Esophagus muscularis mucosa (tissue), 4 donors: ENCODE data around the gene WWC1. TPM values are rescaled to one million over a fixed set of nuclear protein-coding genes. Genes with fewer than 3 reads are reported as not detected.
"Not testable (repeated sequence)": the region's sequence is repeated elsewhere in the genome, so short reads cannot be mapped to it uniquely, and the experiment has no call there.

ENCODE experiments used
- DNase-seq: peaks from one replicate; pipeline ENCODE4 v3.0.0-alpha.2; 2017; ENCODE audit errors: extremely low spot score
- H3K27ac ChIP-seq, 4 donors: fragments of 200-600 bp; sonication (generic); replicated peaks in 1 of 4; 1 replicate in 3 of 4; 2 replicates in 1 of 4; pipeline ENCODE4 v1.5.1; 2016 to 2019; ENCODE audit warnings: mild to moderate bottlenecking in 1 of 4
- H3K27me3 ChIP-seq, 4 donors: fragments of 200-600 bp; sonication (generic); one replicate each; pipeline versions ENCODE4 v1.5.1 to v1.6.0; 2016 to 2019
- H3K36me3 ChIP-seq, 4 donors: fragments of 200-600 bp; sonication (generic); one replicate each; pipeline ENCODE4 v1.5.1; 2016 to 2019
- H3K4me1 ChIP-seq, 4 donors: fragments of 200-600 bp; sonication (generic); one replicate each; pipeline ENCODE4 v1.5.1; 2016 to 2019
- H3K4me3 ChIP-seq, 4 donors: fragments of 200-600 bp; sonication (generic); 1 replicate in 2 of 4; 2 replicates in 2 of 4; pipeline ENCODE4 v1.5.1; 2016 to 2019; ENCODE audit warnings: mild to moderate bottlenecking in 4 of 4, moderate library complexity in 1 of 4
- H3K9me3 ChIP-seq, 4 donors: fragments of 200-600 bp; sonication (generic); 1 replicate in 3 of 4; 2 replicates in 1 of 4; pipeline ENCODE4 v1.5.1; 2016 to 2019
- EP300 ChIP-seq: sonication (generic); formaldehyde crosslinking; IDR thresholded peaks from one replicate; pipeline ENCODE4 v1.6.1; 2017; ENCODE audit warnings: antibody characterized with exemption
- POLR2A ChIP-seq: fragments of 450-650 bp; IDR thresholded peaks from one replicate; pipeline ENCODE4 v1.6.1; 2017; ENCODE audit warnings: antibody characterized with exemption, moderate library complexity, mild to moderate bottlenecking, low read depth
- POLR2AphosphoS5 ChIP-seq, 2 donors: sonication (generic); formaldehyde crosslinking; IDR thresholded peaks; one replicate each; pipeline ENCODE4 v1.6.1; 2017; ENCODE audit warnings: antibody characterized with exemption in 2 of 2
- WGBS: methylation state at CpG from one replicate; pipeline ENCODE4 v1.1.5; 2018; 5-methylcytosine and 5-hydroxymethylcytosine counted together
- intact Hi-C: fragments of 100-400 bp; cut with DNase I; formaldehyde crosslinking; loops from one replicate; pipeline ENCODE4 v1.15.1; 2023
- total RNA-seq, 4 donors: library from RNA; depleted of rRNA; stranded (reverse); fragments of >200 nt; gene quantifications; one replicate each; pipeline versions ENCODE4 v1.1.0 to v1.2.1, GENCODE V29; 2016
- TF ChIP-seq, protein P1 (sequence below), 3 experiments: fragments of 200-600 bp in 2 of 3; fragments of 450-650 bp in 1 of 3; sonication (generic) in 2 of 3; IDR thresholded peaks; one replicate each; pipeline ENCODE4 v1.5.1; 2017 to 2019; ENCODE audit warnings: antibody characterized with exemption in 3 of 3, mild to moderate bottlenecking in 2 of 3, moderate library complexity in 1 of 3

Gene WWC1
- total RNA-seq, 4 donors from 2014 or later, result 2.1 to 6.2 (median 3.2) TPM

DNA sequence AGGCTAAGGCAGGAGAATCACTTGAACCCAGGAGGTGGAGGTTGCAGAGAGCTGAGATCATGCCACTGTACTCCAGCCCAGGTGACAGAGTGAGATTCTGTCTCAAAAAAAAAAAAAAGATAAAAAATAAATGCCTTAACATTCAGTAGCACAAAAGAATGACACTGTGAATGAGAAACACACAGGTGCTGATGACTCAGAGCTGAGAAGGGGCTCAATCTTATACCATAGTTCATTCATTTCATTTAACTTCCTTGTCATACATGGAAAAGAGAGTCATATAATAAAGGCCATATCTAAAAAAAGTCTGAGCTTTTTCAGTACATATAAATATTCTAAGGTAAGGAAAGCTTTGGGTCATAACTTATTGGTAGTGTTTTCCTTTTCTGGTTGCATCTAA, 40.6 kb downstream of the WWC1 start:
- Histone ChIP-seq H3K27ac (no peak overlapping the region), H3K36me3 (no peaks in the 10 kb centered on the region), H3K4me3 (no peak overlapping the region), H3K9me3 (no peaks in the 10 kb centered on the region), H3K27me3 (no peaks in the 10 kb centered on the region), H3K4me1 (peaks cover 0 to 30% (median 20%) of the 10 kb centered on the region in 4 donors)
- no peak for TF ChIP-seq POLR2AphosphoS5 (IDR thresholded peaks at IDR 0.05)
- TF ChIP-seq EP300, result no peak
- TF ChIP-seq, protein P1, sequence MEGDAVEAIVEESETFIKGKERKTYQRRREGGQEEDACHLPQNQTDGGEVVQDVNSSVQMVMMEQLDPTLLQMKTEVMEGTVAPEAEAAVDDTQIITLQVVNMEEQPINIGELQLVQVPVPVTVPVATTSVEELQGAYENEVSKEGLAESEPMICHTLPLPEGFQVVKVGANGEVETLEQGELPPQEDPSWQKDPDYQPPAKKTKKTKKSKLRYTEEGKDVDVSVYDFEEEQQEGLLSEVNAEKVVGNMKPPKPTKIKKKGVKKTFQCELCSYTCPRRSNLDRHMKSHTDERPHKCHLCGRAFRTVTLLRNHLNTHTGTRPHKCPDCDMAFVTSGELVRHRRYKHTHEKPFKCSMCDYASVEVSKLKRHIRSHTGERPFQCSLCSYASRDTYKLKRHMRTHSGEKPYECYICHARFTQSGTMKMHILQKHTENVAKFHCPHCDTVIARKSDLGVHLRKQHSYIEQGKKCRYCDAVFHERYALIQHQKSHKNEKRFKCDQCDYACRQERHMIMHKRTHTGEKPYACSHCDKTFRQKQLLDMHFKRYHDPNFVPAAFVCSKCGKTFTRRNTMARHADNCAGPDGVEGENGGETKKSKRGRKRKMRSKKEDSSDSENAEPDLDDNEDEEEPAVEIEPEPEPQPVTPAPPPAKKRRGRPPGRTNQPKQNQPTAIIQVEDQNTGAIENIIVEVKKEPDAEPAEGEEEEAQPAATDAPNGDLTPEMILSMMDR (IDR thresholded peaks at IDR 0.05), result no peak
- TF ChIP-seq POLR2A, result no peak
- no peak for DNase-seq
- intact Hi-C loops, result no loop called here

GRCh38 chr5:168334280-168334679, 42.8 kb downstream of the WWC1 start:
- 46% methylated on average over 3 of the region's 3 CpGs for WGBS
- Histone ChIP-seq H3K27ac (peak overlapping the region in 1 of 4 donors; percentile 34), H3K9me3 (no peaks in the 10 kb centered on the region), H3K27me3 (no peaks in the 10 kb centered on the region), H3K4me1 (peaks cover 0 to 21% (median 14%) of the 10 kb centered on the region in 4 donors), H3K36me3 (no peaks in the 10 kb centered on the region), H3K4me3 (no peak overlapping the region)
- TF ChIP-seq POLR2A (no peak), POLR2AphosphoS5 (IDR thresholded peaks at IDR 0.05) (no peak), EP300 (no peak)
- TF ChIP-seq, protein P1 (IDR thresholded peaks at IDR 0.05), result no peak
- intact Hi-C loops, result no loop called here
- DNase-seq, result no peak

DNA sequence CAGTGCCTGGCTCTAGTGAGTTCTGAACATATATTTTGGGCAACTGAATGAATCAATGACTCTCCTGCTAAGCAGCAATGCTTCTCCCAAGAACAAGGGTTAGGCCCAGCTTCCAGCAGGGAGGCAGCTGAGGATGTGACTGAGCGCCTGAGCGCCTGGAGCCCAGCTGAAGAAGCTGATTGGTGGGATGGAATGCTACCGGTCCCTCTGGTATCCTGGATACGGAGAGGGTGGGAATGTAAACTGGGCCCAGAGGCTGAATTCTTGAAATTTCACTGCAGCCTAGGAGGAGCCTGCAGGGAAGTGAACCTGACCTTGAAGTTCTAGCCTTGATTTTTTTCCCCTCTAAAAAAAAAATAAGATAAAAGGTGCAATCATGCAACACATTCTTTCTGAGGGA, 43.2 kb downstream of the WWC1 start:
- no peaks in the 10 kb centered on the region for H3K9me3 ChIP-seq
- H3K27ac ChIP-seq, result peak overlapping the region in 2 of 4 donors; percentile 3 to 34
- no peak overlapping the region for H3K4me3 ChIP-seq
- H3K27me3 ChIP-seq, result no peaks in the 10 kb centered on the region
- H3K36me3 ChIP-seq, result no peaks in the 10 kb centered on the region
- WGBS, result 13% methylated on average over 4 of the region's 4 CpGs
- H3K4me1 ChIP-seq, result peaks cover 0 to 17% (median 11%) of the 10 kb centered on the region in 4 donors
- TF ChIP-seq POLR2AphosphoS5 (IDR thresholded peaks at IDR 0.05) (no peak), POLR2A (no peak), EP300 (no peak)
- TF ChIP-seq, protein P1 (IDR thresholded peaks at IDR 0.05), result no peak
- DNase-seq, result no peak
- intact Hi-C loops, result no loop called here

DNA sequence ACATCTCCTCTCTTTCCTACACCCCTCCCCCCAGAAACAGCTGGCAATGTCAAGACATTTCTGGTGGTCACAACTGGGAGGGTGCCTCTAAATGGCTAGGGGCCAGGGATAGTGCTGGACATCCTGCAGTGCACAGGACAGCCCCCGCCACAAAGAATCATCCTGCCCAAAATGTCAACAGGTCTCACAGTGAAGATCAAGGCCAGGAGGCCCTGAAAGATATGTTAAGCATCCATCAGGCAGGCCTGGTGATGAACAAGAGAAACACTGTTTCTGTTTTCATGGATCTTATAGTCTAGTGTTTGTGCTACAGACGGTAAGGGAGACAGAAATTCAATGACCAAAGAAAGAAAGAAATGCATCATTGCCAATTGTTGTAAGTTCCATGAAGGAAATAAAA, 45.9 kb downstream of the WWC1 start:
- H3K27ac ChIP-seq, result no peak overlapping the region
- H3K36me3 ChIP-seq, result no peaks in the 10 kb centered on the region
- H3K27me3 ChIP-seq, result no peaks in the 10 kb centered on the region
- TF ChIP-seq POLR2AphosphoS5 (IDR thresholded peaks at IDR 0.05) (no peak), EP300 (no peak), POLR2A (no peak)
- TF ChIP-seq, protein P1 (IDR thresholded peaks at IDR 0.05), result no peak
- 81% methylated on average over 2 of the region's 2 CpGs for WGBS
- DNase-seq, result no peak
- intact Hi-C loops, result no loop called here
- H3K4me1 ChIP-seq, result peaks cover 0 to 17% (median 10%) of the 10 kb centered on the region in 4 donors
- no peaks in the 10 kb centered on the region for H3K9me3 ChIP-seq
- H3K4me3 ChIP-seq, result no peak overlapping the region

DNA sequence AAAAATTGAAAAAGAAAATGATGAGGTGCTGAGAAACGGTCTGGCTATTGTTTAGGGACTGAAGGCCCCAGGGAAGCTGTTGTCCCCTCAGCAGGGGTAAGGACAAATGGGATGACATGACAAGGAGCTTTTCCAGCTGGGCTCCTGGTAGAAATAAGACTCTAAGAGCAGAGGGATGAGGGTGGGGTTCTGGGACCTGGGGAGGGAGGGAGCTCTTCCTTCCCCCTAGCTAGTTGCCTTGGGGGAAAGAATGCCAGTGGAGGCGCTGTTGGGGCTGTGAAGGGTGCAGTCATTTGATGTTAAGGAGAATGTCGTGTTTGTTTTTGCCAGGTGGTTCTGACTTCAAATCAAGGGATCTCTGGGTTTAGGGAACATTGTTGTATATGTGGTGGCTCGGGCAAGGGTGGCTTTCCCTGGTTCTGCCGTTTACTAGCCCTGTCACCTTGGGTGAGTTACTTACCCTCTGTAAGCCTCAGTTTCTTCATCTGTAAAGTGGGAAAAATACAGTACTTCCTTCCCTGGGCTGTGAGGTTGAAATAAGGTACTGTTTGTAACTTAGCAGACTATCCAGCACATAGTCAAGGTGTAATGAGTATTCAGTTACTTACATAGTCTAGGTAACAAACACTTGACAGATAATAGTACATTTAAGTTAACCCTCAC, 47.8 kb downstream of the WWC1 start:
- no peaks in the 10 kb centered on the region for H3K27me3 ChIP-seq

GRCh38 chr5:168339772-168340140, 48.3 kb downstream of the WWC1 start:
- H3K27me3 ChIP-seq, H3K4me1 ChIP-seq, H3K27ac ChIP-seq, H3K36me3 ChIP-seq, H3K9me3 ChIP-seq, intact Hi-C loops, DNase-seq, H3K4me3 ChIP-seq: not testable (repeated sequence)
- WGBS, result 96% methylated on average over 3 of the region's 3 CpGs

More for the DNA sequence above, 47.8 kb downstream of the WWC1 start:
- Histone ChIP-seq H3K9me3 (no peaks in the 10 kb centered on the region), H3K36me3 (no peaks in the 10 kb centered on the region), H3K4me1 (peaks cover 0 to 14% (median 8%) of the 10 kb centered on the region in 4 donors), H3K27ac (no peak overlapping the region), H3K4me3 (no peak overlapping the region)
- TF ChIP-seq, protein P1 (IDR thresholded peaks at IDR 0.05), result no peak
- no peak for TF ChIP-seq POLR2AphosphoS5 (IDR thresholded peaks at IDR 0.05)
- TF ChIP-seq EP300, result no peak
- TF ChIP-seq POLR2A, result no peak
- DNase-seq, result no peak
- 55% methylated on average over 5 of the region's 5 CpGs for WGBS
- intact Hi-C loops, result no loop called here
